ACHN (cell line): Measurements from ENCODE around the gene SNAP23.
"Not testable (repeated sequence)": the region's sequence is repeated elsewhere in the genome, so short reads cannot be mapped to it uniquely, and the experiment has no call there.

Experiments
- DNase-seq: peaks from one replicate; pipeline ENCODE4 v3.0.0-alpha.2; 2015
- in situ Hi-C: cut with HindIII; loops from 2 replicates; pipeline ENCODE4 v1.10.0; 2017; ENCODE audit warnings: low sequenced_read_pairs, low pct_ligation_motif_present, low pct_unique_long_range_greater_than_20kb

Gene SNAP23

DNA sequence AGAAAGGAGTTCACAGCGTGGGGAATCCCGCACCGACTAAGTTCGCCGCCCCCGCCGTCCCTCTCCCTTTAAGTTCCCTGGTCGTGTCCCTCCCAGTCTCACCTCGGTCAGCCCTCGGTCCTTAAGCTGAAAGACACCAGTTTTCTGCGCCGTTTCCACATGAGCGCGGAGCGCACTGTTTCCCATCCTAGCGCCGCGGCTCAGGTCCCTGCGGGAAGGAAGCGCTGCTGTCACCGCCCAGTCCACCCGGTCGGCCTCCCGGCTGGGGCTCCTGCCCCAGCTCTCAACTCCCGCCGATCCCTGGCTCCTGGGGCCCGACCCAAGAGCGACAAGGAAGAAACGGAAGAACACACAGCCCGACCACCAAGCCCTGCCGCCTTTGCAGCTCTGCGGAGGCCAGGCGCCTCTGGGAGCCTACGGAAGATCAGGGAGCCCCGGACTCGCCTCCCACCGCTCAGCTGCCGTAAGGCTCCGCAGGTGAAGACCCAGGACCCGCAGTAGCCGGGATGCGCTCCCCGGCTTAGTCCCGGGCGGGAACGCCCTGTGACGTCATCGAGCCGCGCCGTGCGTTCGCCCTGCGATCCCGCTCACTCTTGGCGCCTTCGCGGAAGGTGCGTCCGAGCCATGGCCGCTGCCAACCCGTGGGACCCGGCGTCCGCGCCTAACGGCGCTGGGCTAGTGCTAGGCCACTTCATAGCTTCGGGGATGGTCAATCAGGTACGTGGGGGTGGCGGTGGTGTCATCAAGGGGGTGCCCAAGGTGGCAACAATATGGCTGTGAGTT, 53.0 kb downstream of the SNAP23 start, which contains the start of the genes HAUS2 and LRRC57:
Gene HAUS2, plus strand, starts transcription at position 590 of the 783 bp plus-strand sequence. Its CDS starts 35 bp downstream, at position 625.
Gene LRRC57, minus strand, starts transcription at position 545 of the 783 bp plus-strand sequence. Its CDS starts 359 bp downstream, at position 186.
- peak; percentile 84 for DNase-seq
- in situ Hi-C loops: no loop called here

DNA sequence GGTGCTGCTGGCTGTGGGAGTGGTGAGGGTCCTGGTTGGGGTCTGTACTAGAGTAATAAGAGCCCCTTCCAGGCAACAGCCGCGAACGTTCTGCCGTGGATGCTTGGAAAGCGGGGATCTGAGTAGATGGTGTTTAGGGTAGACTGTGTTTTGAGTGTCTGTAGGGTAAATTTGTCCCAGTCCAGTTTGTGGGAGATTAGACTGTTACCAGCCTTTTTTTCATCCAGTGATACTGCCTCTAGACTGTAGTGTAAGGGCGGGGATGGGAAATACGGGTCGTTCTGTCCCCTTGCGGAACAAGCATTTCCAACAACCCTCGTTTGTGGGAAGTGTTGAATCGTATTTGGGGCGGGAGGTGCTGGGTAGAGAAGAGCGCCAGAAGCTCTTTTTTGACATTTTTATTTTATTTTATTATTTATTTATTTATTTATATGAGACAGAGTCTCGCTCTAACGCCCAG, 53.6 kb downstream of the SNAP23 start:
- in situ Hi-C loops: no loop called here
- peak; percentile 46 for DNase-seq

DNA sequence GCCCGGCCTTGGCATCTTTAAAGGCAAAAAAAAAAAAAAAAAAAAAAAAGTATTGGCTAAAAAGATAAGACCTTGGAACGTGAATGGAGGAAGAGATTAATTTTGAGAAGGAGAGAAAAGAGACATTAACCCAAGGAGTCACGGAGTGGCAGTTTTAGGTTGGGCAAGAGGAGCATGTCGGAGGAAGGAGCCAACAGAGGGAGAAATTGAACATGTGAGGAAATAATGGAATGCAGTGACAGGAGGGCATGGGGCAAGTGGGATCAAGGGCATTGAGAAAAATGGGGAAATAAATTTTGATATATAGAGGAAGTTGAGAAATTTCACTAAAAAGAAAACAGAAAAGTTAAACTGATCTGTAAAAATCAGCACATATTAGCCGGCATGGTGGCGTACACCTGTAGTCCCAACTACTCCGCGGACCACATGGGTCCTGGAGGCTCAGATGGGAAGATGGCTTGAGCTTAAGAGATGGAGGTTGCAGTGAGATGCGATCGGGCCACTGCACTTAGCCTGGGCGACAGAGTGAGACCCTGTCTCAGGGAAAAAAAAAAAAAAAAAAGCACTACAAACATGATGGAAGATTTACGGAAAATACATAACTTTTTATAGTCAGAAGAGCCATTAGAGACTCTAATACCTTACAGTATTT, 54.4 kb downstream of the SNAP23 start:
- DNase-seq: no peak
- in situ Hi-C loops: no loop called here

DNA sequence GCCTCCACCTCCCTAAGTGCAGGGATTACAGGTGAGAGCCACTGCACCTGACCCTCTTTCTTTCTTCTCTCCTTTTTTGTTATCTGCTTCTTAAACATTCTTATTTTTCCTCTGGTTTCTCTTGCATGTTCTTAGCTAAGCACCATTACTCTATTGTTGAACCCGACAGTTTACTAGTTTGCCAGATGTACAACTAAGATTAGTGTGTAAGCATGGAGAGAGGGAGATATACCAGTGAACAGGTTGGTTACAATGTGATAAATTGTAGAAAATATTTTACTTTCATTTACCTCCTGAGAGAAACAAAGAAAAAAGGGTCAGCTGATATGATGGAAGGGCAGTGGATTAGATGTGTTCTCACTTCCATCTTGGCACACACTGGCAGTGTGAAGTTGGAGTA, 58.1 kb downstream of the SNAP23 start:
- DNase-seq: no peak
- in situ Hi-C loops: no loop called here

DNA sequence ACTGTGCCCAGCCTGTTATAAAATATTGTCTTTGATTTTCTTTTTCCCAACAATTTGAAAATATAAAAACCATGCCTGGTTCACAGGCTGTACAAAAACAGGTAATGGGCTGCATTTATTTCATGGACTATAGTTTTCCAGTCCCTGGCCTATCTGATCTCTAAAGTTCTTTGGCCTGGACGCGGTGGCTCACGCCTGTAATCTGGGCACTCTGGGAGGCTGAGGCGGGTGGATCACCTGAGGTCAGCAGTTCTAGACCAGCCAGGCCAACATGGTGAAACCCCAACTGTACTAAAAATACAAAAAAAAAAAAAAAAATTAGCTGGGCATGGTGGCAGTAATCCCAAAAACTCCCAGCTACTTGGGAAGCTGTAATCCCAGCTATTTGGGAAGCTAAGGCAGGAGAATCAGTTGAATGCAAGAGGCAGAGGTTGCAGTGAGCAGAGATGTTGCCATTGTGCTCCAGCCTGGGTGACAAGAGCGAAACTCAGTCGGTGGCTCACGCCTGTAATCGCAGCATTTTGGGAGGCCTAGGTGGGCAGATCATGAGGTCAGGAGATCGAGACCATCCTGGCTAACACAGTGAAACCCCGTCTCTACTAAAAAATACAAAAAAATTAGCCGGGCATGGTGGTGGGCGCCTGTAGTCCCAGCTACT, 61.2 kb downstream of the SNAP23 start:
- DNase-seq, in situ Hi-C loops: not testable (repeated sequence)

DNA sequence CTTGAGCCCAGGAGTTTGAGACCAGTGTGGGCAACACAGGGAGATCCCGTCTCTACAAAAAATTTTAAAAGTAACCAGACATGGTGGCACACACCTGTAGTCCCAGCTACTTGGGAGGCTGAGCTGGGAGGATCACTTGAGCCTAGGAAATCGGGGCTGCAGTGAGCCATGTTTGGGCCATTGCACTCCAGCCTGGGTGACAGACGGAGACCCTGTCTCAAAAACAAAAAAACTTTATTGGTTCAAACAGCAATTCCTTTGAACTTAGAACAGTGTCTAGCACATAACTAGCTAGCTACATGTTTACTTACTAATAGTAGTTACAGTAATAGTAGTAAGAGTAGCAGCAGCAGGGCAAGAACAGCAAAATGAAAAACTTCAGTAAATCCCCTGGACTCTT, 63.3 kb downstream of the SNAP23 start:
- in situ Hi-C loops: no loop called here
- no peak for DNase-seq

DNA sequence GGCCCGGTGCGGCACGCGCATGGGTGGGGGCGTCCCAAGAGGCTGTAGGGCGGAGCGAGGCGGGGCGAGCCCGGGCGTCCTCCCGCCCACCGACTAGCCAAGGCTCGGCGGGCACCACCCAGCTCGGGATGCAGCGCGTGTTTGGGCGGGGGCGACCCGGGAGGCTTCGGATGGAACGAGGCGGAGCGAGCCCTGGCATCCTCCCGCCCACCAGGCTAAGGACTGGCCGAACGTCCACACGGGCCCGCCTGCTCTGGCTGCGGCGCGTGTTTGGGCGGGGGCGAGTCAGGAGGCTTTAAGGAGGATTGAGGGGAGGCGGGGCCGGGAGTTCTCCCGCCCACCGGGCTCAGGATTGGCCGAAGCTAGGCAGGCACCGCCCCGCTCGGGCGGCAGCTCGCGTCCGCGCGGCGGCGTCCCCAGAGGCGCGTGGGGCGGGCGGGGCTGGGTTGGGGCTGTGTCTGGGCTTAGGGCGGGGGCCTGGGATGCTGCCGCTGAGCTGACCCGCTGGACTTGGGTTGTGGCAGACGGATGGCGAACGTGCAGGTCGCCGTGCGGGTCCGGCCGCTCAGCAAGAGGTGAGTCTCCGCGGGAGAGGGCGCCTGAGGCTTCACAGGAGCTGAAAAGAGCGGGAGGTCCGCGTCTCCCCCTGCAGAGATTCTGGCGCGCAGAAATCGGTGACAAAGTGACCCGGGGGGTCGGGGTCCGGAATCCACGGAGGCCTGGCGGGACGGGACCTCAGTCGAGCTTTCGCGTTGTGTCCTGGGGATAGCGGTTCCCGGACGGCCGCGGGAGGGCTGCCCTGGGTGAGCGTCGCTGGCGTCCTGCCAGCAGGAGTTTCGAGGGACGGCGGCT, 80.0 kb downstream of the SNAP23 start, which contains the start of gene STARD9:
Gene STARD9, plus strand, starts transcription at position 419 of the 852 bp plus-strand sequence. Its CDS starts 110 bp downstream, at position 529.
- in situ Hi-C loops: no loop called here
- DNase-seq: peak; percentile 97

DNA sequence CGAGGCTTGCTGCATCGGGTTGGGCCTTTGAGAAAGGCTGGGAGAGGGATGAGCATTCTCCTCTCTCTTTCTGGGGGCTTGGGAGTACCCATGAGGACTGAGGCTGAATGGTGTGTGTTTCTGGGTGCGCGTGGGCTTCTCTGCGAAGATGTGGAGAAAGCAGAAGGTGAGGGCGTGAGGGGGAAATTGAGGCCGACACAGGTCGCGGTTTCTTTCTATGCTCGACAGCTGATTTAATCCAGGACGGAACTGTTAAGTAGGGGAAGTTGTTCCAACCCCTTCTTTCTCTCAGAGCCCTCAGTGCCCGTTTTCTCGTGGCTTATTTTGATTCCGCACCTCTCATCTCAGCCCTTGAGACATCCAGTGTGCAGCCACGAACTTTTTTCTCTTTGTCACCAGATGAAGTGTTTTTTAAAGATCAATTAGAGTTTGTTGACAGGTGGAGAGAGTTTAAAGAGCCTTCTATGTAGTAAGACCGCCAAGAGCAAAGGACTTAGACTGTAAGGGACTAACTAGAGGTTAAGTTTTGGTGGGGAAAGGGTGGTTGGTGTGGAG, 80.7 kb downstream of the SNAP23 start:
- in situ Hi-C loops: no loop called here
- DNase-seq: no peak

DNA sequence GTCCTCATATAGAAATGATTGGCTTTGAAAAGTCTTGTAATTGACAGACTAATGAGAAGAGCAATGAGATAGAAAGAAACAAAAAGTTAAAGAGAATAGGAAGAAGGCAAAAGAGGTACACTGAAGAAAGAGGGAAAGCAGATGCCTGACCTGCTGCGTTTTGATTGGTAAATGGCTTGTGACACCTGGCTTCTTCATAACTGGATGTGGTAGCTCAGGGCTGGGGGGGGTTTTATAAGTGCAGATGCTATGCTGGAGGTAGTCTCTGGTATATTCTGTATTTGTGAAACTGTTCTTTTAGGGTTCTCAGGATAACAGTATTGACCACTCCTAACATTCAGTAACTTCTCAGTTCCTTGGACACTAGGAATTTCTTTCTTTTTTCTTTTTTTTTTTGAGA, 81.3 kb downstream of the SNAP23 start:
- no peak for DNase-seq
- in situ Hi-C loops: no loop called here

DNA sequence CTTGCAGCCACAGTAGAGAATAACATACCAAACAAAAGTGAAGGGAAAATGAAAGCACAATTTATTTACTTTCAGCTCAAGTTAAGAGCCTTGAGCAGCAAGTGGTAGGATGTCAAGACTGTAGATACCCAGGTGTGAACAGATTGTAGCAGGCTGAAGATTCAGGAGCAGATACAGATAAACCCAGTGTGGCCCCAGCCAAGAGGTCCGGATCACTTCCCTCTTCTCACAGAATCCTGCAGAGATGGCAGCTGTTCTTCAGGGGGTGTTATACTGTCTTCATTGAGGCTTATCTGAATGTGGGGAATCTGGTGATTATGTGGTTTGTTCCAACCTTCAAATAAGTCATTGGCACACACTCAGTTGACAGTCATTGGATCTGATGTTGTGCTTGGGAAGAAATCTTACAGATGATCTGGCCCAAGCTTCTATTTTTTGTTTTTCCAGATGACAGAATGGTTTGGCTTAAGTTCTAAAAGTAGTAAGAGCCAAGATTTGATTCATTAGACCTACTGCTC, 82.1 kb downstream of the SNAP23 start:
- no peak for DNase-seq
- in situ Hi-C loops: no loop called here

DNA sequence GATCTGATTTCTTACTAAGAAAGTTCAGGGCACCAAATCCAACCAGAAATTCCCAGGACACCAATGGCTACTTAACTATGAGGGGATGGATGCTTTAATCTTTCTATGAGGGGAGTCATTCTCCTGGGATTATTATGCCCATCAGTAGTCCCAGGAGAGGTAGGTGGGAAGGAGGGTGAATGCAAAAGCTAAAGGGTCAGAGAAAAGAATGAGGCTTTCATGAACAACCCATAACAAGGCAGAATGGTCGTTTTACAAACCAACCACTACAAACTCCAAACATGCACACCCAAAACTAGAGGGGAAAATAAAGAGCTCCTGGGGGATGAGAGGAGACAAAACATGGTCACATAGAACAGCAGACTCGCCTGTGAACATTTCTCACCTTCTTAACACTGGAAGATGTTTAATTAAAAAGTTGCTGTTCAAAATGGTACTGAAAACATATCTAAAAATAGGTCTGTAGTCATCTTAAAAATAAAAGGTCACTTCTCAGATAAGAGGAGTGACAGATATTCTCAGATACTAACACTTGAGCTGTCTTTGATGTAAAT, 83.6 kb downstream of the SNAP23 start:
- in situ Hi-C loops: no loop called here
- no peak for DNase-seq

DNA sequence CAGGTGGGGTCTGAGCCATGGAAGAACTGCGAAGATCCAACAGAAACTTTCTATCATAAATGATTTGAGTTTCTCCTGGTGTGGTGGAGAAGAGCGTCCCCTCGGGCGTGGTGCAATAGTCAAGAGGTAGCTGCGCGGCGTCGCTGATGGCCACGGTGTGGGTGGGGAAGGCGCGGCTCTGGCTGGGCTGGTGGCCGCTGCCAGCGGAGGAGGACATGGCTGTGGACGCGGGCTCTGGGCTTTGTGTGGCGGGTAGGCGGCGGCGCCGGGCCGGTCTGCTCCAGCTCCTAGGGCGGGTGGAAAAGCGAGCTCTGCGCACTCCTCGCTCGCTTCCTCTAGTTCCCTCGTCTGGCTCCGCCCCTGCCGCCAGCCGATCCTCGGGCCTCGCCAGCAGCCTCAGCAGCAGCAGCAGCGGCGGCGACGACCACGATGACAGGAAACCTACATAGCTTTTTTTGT, 85.9 kb downstream of the SNAP23 start:
- DNase-seq: peak; percentile 79
- in situ Hi-C loops: no loop called here
